GM19438 (cell line): ENCODE measurements around the gene MMP12.
"Not testable (repeated sequence)": the region's sequence is repeated elsewhere in the genome, so short reads cannot be mapped to it uniquely, and the experiment has no call there.

Source experiments
- ATAC-seq: cut with Tn5 transposase; IDR thresholded peaks from one replicate; pipeline ENCODE4 v1.9.1; 2021; ENCODE audit warnings: low read depth; ENCODE audit not compliant: unreplicated experiment

Gene MMP12

GRCh38 chr11:102874852-102875251 lies at the start of gene MMP12:
TSS of gene MMP12 (minus strand) at chr11:102874982. CDS start at chr11:102874937, 45 bp downstream.
- ATAC-seq, result no peak

DNA sequence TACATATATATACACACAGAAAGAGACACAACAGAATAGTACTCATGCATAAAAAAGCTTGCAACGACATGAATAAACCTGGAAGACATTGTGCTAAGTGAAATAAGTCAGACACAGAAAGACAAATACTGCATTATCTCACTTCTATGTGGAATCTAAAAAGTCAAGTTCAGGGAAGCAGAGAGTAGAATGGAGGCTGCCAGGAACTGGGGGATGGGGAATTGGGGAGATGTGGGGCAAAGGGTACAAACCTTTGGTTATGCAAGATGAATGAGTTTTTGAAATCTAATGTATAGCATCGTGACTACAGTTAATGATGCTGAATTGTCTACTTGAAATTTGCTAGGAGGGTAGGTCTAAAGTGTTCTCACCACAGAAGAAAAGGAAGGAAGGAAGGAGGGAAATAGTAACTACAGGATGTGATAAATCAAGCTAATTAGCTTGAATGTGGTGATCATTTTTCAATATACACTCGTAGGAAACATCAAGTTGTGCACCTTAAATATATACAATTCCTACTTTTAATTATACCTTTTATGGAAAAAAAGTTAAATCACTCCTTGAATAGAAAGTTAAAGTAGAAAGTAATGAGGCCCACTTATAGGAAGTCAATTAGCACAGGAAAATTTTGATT lies 46.9 kb upstream of the MMP12 start:
- ATAC-seq, result no peak

DNA sequence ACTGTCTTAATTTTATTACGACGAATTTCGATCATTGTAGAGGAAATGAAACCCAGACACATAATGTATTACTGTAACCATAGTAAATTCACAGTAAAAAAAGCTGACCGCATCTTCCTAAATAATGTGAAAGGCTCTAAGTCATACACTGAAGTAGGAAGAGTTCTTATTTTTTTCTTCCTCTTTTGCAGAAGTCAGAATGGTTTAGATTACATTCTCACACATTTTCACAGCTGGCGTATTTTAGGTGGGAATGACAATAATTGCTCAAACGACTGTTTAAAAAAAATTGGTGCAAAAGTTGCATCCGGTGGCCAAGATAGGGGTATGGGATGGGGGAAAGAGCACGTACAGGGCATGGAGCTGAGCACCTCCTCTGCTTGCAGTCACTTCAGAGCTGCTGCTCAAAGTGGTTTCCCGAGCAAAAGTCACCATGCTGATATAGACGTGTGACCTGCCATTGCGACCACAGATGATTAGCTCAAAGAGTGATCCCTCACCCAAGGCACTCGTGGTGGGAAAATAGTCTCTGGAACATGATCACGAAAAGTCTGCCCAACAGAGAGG lies 45.4 kb upstream of the MMP12 start:
- ATAC-seq, result peak; percentile 74

- no peak for ATAC-seq
Measured at GRCh38 chr11:102915044-102915375, 40.2 kb upstream of the MMP12 start.

DNA sequence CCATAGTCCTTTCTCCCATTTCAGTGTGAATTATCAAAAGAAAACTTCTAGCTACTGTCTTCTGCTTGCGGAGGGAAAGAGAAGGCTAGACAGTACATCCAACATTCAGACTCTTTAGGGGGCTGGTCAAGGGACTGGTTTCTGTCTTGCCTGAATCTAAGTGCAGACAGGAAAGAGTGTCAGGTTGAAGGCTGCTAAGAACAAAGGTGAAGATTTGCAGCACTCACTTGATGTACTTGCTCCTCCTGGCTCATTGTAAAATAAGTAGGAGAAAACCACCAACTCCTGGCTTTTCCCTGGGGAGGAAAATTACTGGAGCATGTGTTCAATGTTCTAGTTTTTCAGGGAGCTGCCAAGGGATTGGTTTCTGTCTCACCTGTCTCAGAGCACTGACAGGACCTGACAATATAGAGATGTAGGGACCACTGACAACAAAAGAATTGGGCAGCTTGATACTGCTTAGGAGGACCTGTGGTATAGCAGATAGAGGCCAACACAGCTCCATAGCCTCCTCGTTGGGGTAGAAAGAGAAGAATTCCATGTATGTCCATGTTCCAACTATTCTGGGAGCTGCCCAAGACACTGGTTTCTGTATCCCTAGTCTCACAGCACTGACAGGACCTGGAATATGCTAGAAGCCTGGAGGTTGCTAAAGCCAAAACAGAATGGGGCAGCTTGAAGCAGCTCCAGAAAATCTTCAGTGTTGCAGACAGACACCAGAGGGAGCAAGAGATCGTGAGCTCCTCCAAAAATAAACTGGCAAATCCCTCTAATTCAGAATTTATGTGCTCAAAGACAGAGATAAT lies 39.7 kb upstream of the MMP12 start:
- ATAC-seq, result no peak

DNA sequence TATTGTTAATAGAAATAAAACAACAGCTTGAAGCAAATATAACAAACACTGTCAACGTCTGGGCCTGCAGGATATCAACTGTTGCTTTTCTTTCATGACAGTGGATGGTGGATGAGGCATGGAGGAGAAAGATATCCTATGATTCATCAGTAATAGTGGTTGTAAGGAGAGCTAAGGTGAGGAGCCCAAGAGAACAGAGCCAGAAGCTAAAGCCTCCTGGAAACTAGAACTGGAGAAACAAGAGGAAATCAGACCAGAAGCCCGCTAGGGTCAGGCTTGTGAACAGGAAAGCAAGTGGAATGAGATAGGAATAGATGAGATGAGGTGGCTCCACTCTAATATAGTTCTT lies 37.7 kb upstream of the MMP12 start:
- ATAC-seq, result no peak

GRCh38 chr11:102911758-102912481 lies 37.1 kb upstream of the MMP12 start:
- ATAC-seq, result no peak

DNA sequence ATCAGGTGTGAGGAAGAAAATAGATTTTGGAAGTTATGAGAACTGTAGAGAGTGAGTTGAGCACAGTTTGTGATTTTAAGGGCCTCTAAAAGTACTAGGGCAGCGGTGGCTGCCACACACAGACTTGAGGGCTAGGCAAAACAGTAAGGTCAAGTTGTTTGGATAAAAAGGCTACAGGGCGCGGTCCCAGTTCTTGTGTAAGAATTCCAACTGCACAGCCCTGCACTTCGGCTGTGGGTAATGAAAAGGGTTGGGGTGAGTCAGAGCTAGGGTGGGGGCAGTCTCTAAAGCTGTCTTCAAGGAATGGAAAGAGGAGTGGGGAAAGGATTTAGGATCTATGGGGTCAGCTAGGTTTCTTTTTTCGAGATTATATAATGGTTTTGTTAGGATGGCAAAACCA lies 31.1 kb upstream of the MMP12 start:
- not testable (repeated sequence) for ATAC-seq

DNA sequence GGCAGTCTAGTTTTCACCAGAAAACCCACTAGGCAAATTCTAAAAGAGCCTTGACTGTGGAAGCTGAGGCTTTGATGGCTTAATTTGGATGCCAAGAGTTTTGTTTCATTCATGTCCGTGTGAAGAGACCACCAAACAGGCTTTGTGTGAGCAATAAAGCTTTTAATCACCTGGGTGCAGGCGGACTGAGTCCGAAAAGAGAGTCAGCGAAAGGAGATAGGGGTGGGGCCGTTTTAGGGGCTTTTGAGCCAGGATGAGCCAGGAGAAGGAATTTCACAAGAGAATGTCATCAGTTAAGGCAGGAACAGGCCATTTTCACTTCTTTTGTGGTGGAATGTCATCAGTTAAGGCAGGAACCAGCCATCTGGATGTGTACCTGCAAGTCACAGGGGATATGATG lies 29.1 kb upstream of the MMP12 start:
- ATAC-seq, result not testable (repeated sequence)

DNA sequence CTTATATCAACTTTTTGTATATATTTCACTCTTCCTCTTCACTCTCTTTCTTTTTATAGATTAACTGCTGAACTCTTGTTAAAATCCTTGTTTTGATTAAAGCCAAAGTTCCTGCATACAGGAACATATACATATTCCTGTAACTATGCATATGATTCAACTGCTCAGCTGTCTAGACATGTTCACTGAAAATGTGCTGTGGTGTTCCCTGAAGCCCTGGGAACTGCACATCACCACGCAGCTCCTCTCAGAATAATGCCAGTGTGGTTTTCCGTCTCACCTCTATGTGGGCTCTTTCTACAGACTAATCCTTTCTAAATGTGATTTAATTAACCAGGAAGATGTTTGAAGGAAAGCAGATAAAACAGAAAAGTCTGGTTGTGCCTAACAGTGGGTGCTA lies 25.6 kb upstream of the MMP12 start:
- ATAC-seq, result no peak

DNA sequence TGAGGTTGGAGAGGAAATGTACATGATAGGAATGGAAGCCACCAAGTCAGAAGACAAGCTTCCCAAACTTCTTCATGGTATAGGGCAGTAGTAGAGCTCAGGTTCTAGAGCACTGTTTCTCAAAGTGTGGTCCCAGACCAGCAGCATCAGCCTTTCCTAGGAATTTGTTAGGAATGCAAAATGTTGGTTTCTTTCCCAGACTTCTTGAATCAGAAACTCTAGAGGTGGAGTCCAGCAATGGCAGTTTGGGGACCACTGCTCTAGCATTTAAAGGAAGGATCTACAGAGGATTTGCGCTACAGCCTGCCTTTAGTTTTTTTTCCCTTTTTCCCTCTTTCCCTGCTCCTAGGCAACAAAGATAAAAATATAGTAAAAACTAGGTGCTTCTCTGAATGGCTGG lies 17.0 kb upstream of the MMP12 start:
- no peak for ATAC-seq

- no peak for ATAC-seq
Measured at GRCh38 chr11:102886999-102887398, 12.2 kb upstream of the MMP12 start.

DNA sequence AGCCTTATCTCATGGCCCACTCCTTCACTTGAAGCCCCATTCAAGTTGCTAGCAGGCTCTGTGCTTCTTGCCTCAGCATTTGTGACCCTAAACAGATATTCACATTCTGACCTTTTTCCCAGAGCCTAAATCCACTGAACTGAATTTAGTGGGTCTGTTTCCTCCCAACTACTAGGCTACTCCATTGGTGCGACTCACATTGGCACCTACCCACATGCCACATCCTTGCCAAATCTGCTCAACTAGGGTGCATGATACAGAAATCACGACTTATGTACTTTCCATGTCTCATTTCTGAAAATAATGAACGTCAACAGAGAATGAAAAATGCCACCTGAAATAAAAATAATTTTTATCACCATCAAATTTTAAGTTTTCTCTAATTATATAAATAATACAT lies 8.4 kb upstream of the MMP12 start:
- ATAC-seq, result no peak

DNA sequence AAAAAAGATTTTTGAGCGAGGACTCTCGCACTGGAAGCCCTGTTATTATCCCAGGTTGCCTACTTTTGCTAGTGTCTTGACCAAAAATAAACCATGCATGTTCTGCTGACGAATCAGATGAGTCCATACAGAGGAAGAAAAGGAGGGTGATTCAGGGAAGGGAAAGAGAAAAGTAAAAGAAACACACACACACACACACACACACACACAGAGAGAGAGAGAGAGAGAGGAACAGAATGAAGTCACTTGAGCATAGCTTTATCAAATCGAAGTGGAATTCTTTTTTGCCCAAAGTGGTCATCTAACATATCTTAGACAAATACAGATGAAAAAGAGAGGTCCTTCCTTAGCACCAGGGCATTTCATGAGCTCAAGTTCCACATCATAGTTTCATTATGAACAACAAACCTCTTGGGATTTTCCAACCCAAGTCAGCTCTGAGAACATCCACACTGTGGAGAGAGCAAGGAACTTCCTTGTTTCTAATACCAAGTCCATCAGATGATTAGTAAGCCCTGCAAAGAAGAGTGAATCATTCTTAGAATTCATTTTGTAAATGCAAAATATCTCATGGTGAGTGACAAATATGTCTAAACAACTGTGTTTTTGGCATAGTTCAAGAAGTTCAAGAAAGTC lies 7.7 kb upstream of the MMP12 start:
- no peak for ATAC-seq

GRCh38 chr11:102879801-102880200 lies 5.0 kb upstream of the MMP12 start:
- ATAC-seq, result no peak

- no peak for ATAC-seq
Measured at GRCh38 chr11:102878595-102878994, 3.8 kb upstream of the MMP12 start.

GRCh38 chr11:102869354-102869964 lies 5.3 kb downstream of the MMP12 start:
- ATAC-seq, result not testable (repeated sequence)

GRCh38 chr11:102868339-102868738 lies 6.4 kb downstream of the MMP12 start:
- ATAC-seq, result no peak

DNA sequence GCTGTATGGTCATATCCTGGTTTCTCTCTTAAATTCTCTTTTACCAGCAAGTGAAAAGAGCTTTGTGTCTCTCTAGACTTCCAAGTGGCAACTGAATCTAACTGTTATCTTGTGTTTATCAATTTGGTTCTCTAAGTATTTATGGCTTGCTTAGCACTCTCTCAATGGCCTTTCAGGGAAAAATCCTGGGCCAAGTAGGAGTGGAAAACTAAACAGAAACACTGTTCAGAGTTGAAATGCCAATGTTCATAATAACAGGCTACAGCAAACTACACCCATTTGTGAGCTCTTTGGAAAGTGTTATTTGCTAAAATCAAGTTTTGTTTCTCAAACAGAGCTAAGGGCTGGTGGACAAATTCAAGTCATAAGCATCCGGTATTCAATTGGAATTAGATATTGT lies 10.1 kb downstream of the MMP12 start:
- no peak for ATAC-seq

GRCh38 chr11:102853956-102854355 lies 20.8 kb downstream of the MMP12 start:
- no peak for ATAC-seq

DNA sequence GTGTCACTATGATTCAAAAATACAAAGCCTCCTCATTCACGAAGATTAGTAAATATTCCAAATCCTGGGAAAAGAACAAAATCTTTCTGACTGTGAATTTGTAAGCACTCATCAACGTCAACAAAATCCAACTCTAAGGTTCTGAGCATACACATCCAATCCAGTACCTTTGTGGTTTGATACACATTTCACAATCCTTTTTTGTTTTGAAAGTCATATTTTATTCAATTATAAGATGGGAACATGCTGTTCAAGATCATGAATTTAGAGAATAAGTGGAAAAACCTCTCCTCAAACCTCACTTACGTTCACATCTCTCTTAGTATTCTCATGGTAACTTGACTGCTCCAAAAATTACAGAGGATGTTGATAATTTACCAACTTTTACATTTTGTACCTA lies 21.7 kb downstream of the MMP12 start:
- no peak for ATAC-seq
